Measurements from ENCODE around the gene PACSIN1.

- TF ChIP-seq CTCF (IDR thresholded peaks at IDR 0.05) (no peak), POLR2A (IDR thresholded peaks at IDR 0.05) (no peak)
Measured at GRCh38 chr6:34535646-34536045, 69.8 kb downstream of the PACSIN1 start.
